IMR-90 (cell line): ENCODE measurements around the gene FLACC1. TPM values are rescaled to one million over a fixed set of nuclear protein-coding genes. Genes with fewer than 3 reads are reported as not detected.

Experiments
- ATAC-seq: fragments of 200-7000 bp; cut with Tn5 transposase; 2 replicates; pipeline ENCODE4 v1.9.1; 2020; ENCODE audit warnings: low read depth, mild to moderate bottlenecking, moderate library complexity
- BruUV-seq: library from RNA; stranded (reverse); fragments of 400-500 nt; replicated peaks from 2 replicates; lab custom pipeline; 2021; lab: Mats Ljungman, UMichigan
- CTCF ChIA-PET: fragments of 300-600 bp; formaldehyde crosslinking; extraction: SDS; loops from one replicate; lab custom pipeline; 2021; ENCODE audit warnings: antibody characterized with exemption; lab: Yijun Ruan, JAX
- POLR2A ChIA-PET: fragments of 300-600 bp; sonication (Branson Sonifier 250); formaldehyde crosslinking; loops from one replicate; lab custom pipeline; 2022; ENCODE audit warnings: antibody characterized with exemption; ENCODE audit not compliant: unreplicated experiment; lab: Charles Lee
- DNase-seq: peaks from one replicate; pipeline ENCODE4 v3.0.0; 2013
- H2AFZ ChIP-seq: replicated peaks from 2 replicates; pipeline ENCODE3; 2013; ENCODE audit warnings: low read length, mild to moderate bottlenecking; ENCODE audit not compliant: poor library complexity
- H2AK5ac ChIP-seq: 2 replicates; pipeline ENCODE4 v1.6.1; 2013; ENCODE audit warnings: low read depth, low read length, inconsistent platforms
- H2AK9ac ChIP-seq: replicated peaks from 2 replicates; pipeline ENCODE3; 2013; ENCODE audit warnings: mild to moderate bottlenecking, low read depth, low read length, moderate library complexity; ENCODE audit not compliant: poor library complexity
- H2BK120ac ChIP-seq: 2 replicates; pipeline ENCODE4 v1.6.1; 2013; ENCODE audit warnings: low read depth, low read length, inconsistent platforms
- H2BK15ac ChIP-seq: 3 replicates; pipeline ENCODE4 v1.6.1; 2013; ENCODE audit warnings: low read depth, low read length, inconsistent platforms
- H2BK20ac ChIP-seq: 2 replicates; pipeline ENCODE4 v1.6.1; 2013; ENCODE audit warnings: low read depth, mild to moderate bottlenecking, inconsistent platforms, low read length, moderate library complexity
- H2BK5ac ChIP-seq: 2 replicates; pipeline ENCODE4 v1.6.1; 2013; ENCODE audit warnings: mild to moderate bottlenecking, low read depth, low read length, inconsistent platforms; ENCODE audit not compliant: poor library complexity, severe bottlenecking
- H3K14ac ChIP-seq: replicated peaks from 2 replicates; pipeline ENCODE4 v1.6.1; 2013; ENCODE audit warnings: low read depth, low read length, inconsistent platforms
- H3K18ac ChIP-seq: 2 replicates; pipeline ENCODE4 v1.6.1; 2013; ENCODE audit warnings: low read depth, low read length, control low read depth
- H3K23ac ChIP-seq: 2 replicates; pipeline ENCODE4 v1.6.1; 2013; ENCODE audit warnings: low read depth, low read length, inconsistent platforms
- H3K27ac ChIP-seq: 2 replicates; pipeline ENCODE4 v1.5.1; 2013; ENCODE audit warnings: mild to moderate bottlenecking, control low read depth, low read length; ENCODE audit not compliant: insufficient read depth
- H3K27me3 ChIP-seq: 2 replicates; pipeline ENCODE4 v1.6.1; 2013; ENCODE audit warnings: low read length; ENCODE audit not compliant: control insufficient read depth, insufficient read depth
- H3K36me3 ChIP-seq: 2 replicates; pipeline ENCODE4 v1.6.1; 2013; ENCODE audit warnings: low read length, mixed read lengths; ENCODE audit not compliant: control insufficient read depth, insufficient read depth
- H3K4ac ChIP-seq: 2 replicates; pipeline ENCODE4 v1.6.1; 2013; ENCODE audit warnings: low read depth, low read length, inconsistent platforms
- H3K4me1 ChIP-seq: 2 replicates; pipeline ENCODE4 v1.6.1; 2013; ENCODE audit warnings: low read length, mixed read lengths; ENCODE audit not compliant: control insufficient read depth, insufficient read depth
- H3K4me2 ChIP-seq: 2 replicates; pipeline ENCODE4 v1.6.1; 2013; ENCODE audit warnings: low read depth, mild to moderate bottlenecking, control low read depth, low read length, moderate library complexity
- H3K4me3 ChIP-seq: 2 replicates; pipeline ENCODE4 v1.5.1; 2013; ENCODE audit warnings: low read depth, mild to moderate bottlenecking, control low read depth, low read length, moderate library complexity; ENCODE audit not compliant: insufficient read depth
- H3K56ac ChIP-seq: 2 replicates; pipeline ENCODE4 v1.6.1; 2013; ENCODE audit warnings: low read length, inconsistent platforms; ENCODE audit not compliant: insufficient read depth; ENCODE audit errors: extremely low read depth
- H3K79me1 ChIP-seq, 2 experiments: 2 replicates each; pipeline ENCODE4 v1.6.1; 2013; ENCODE audit warnings: low read length in 2 of 2, inconsistent platforms in 1 of 2, low read depth in 1 of 2
- H3K9ac ChIP-seq: 2 replicates; pipeline ENCODE4 v1.6.1; 2013; ENCODE audit warnings: low read depth, low read length, control low read depth
- H3K9me1 ChIP-seq: 2 replicates; pipeline ENCODE4 v1.6.1; 2013; ENCODE audit warnings: low read length, inconsistent platforms; ENCODE audit not compliant: insufficient read depth
- H3K9me3 ChIP-seq: 2 replicates; pipeline ENCODE4 v1.6.1; 2013; ENCODE audit warnings: low read length; ENCODE audit not compliant: control insufficient read depth, insufficient read depth
- H4K20me1 ChIP-seq: 2 replicates; pipeline ENCODE4 v1.6.1; 2013; ENCODE audit warnings: low read length, inconsistent platforms; ENCODE audit not compliant: insufficient read depth
- H4K5ac ChIP-seq: 2 replicates; pipeline ENCODE4 v1.6.1; 2013; ENCODE audit warnings: mild to moderate bottlenecking, low read depth, low read length, control low read depth
- H4K8ac ChIP-seq, 2 experiments: 2 replicates each; pipeline ENCODE4 v1.6.1; 2013; ENCODE audit warnings: low read depth in 2 of 2, low read length in 2 of 2, control low read depth in 1 of 2, inconsistent platforms in 1 of 2
- H4K91ac ChIP-seq: 2 replicates; pipeline ENCODE4 v1.6.1; 2013; ENCODE audit warnings: low read depth, low read length, inconsistent platforms; ENCODE audit not compliant: insufficient read depth
- BHLHE40 ChIP-seq: fragments of 150-350 bp; IDR thresholded peaks from 2 replicates; pipeline ENCODE4 v1.6.1; 2016; ENCODE audit warnings: mild to moderate bottlenecking, low read depth, low read length
- RCOR1 ChIP-seq: IDR thresholded peaks from 2 replicates; pipeline ENCODE4 v1.6.1; 2012; ENCODE audit warnings: mild to moderate bottlenecking, low read length, improper control_type of control experiment; ENCODE audit not compliant: insufficient replicate concordance
- WGBS, 2 experiments: methylation state at CpG; one replicate each; pipeline versions ENCODE4 v1.1.5 to v1.1.7; 2013; ENCODE audit warnings: missing lambda C conversion rate in 2 of 2; ENCODE audit not compliant: insufficient read length in 1 of 2; ENCODE audit errors: extremely low coverage in 2 of 2; 5-methylcytosine and 5-hydroxymethylcytosine counted together
- dilution Hi-C: fragments of 300-500 bp; cut with HindIII; formaldehyde crosslinking; loops from one replicate; pipeline ENCODE4 v1.14.3; 2018; ENCODE audit warnings: low sequenced_read_pairs; ENCODE audit not compliant: unreplicated experiment
- in situ Hi-C: fragments of 300-500 bp; cut with MboI; formaldehyde crosslinking; loops from 3 replicates; pipeline ENCODE4 v1.14.3; 2019; ENCODE audit warnings: low sequenced_read_pairs, inconsistent platforms, mixed read lengths
- intact Hi-C: fragments of 100-400 bp; cut with micrococcal nuclease; formaldehyde crosslinking; loops from 2 replicates; pipeline ENCODE4 v1.10.0; 2022
- polyA plus RNA-seq, 3 experiments: library from polyadenylated mRNA; depleted of rRNA; stranded (reverse); fragments of >200 nt; gene quantifications; 2 replicates each; pipeline ENCODE4 v1.2.3, GENCODE V29; 2012; ENCODE audit warnings: low replicate concordance in 1 of 3
- total RNA-seq: library from RNA; depleted of rRNA; stranded (reverse); fragments of >200 nt; gene quantifications from 2 replicates; pipeline ENCODE4 v1.2.3, GENCODE V29; 2012

FLACC1 gene
- total and polyA plus RNA-seq, 2 of the 4 experiments (the other 2 are of a cell fraction): 0.32 to 0.54 TPM

DNA sequence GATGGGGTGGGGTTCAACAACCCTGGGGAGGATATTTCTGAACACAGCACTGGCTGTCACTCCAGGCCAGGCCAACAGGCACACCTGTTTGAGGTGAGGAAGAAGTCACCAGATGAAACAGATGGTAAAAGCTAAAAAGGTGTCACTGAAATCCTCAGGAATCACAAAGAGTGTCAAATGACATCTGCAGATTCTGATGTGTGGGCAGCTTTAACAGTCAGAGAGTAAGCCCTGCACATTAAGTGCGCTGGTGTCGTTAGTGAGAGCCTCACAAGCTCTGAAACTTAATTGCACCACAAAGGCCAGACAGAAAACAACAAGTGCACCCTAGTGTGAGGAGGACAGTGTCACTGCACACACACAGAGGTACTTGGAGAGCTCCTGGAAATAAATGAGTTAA, 13.6 kb downstream of the FLACC1 start:
- Histone ChIP-seq H3K18ac (no peak overlapping the region), H2BK15ac (no peak overlapping the region), H2BK5ac (no peak overlapping the region), H3K9ac (no peak overlapping the region), H4K5ac (no peak overlapping the region), H3K4me2 (no peak overlapping the region), H2AFZ (no peak overlapping the region), H3K27ac (no peak overlapping the region), H2BK20ac (no peak overlapping the region), H4K20me1 (no peaks in the 10 kb centered on the region), H3K9me3 (no peaks in the 10 kb centered on the region), H2AK5ac (no peak overlapping the region), H3K14ac (no peak overlapping the region), H2BK120ac (no peak overlapping the region), H3K4me1 (no peaks in the 10 kb centered on the region), H3K56ac (no peak overlapping the region), H3K36me3 (no peaks in the 10 kb centered on the region), H2AK9ac (no peak overlapping the region), H3K79me1 (no peaks in the 10 kb centered on the region), H3K27me3 (no peaks in the 10 kb centered on the region), H3K9me1 (no peaks in the 10 kb centered on the region; the same call in 1 of the 2 replicates), H4K91ac (no peak overlapping the region), H3K4me3 (no peak overlapping the region), H3K4ac (no peak overlapping the region), H4K8ac (no peak overlapping the region), H3K23ac (no peak overlapping the region)
- WGBS, 2 experiments: 80% methylated on average over 1 of the region's 2 CpGs; no CpG with 5 or more reads in 1 of the 2 experiments
- CTCF ChIA-PET: interaction anchor here (0.6 kb wide), 1 partner anchor 32 kb away, joined by 3 read pairs; no protein-coding TSS in a partner anchor
- in situ Hi-C loops: no loop called here
- POLR2A ChIA-PET: no interaction called here
- DNase-seq (no peak), ATAC-seq (no peak)
- TF ChIP-seq RCOR1 (no peak), BHLHE40 (no peak)
- dilution Hi-C loops: no loop called here
- intact Hi-C loops: no loop called here
- BruUV-seq: no TSS peak
